VCaP (cell line): ENCODE data around the gene PRKRA.
"Not testable (repeated sequence)": the region's sequence is repeated elsewhere in the genome, so short reads cannot be mapped to it uniquely, and the experiment has no call there.

ENCODE experiments used
- H3K27ac ChIP-seq: fragments of 450-650 bp; 2 replicates; pipeline ENCODE4 v1.5.1; 2017
- TF ChIP-seq, protein P1 (sequence below): fragments of 450-650 bp; conservative IDR thresholded peaks from 2 replicates; pipeline ENCODE4 v1.5.1; 2017; ENCODE audit warnings: mild to moderate bottlenecking, moderate library complexity

The PRKRA gene

DNA sequence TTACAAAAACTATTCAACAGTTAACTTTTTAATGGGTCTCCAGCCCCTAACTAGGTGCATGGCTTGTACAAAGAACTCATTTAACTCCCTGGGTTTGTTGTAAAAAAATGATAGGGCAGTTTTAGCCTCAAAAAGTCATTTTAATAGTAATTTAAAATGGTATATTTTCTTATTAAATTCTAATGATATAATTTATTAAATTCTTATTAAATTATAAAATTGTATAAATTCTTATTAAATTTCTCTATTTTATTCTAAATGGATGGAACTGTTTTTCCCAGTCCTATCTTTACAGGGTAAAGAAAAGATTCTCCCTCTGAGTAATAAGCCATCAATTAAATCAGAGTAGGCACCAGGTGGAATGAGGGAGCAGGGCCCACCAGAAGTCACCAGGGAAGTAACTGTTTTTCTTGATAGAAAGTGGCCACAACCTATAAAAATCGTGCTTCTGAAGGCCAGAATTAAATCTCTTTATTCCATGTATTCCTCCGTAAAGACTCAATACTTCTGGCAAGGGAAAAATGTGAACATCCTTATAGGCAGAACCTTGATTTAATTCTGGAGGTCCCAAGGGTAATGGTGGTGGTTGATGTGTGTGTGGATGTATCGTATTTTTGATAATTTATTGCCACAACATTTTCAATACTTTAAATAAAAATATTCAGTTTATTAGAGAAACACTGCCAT lies 26.6 kb upstream of the PRKRA start:
- TF ChIP-seq, protein P1, sequence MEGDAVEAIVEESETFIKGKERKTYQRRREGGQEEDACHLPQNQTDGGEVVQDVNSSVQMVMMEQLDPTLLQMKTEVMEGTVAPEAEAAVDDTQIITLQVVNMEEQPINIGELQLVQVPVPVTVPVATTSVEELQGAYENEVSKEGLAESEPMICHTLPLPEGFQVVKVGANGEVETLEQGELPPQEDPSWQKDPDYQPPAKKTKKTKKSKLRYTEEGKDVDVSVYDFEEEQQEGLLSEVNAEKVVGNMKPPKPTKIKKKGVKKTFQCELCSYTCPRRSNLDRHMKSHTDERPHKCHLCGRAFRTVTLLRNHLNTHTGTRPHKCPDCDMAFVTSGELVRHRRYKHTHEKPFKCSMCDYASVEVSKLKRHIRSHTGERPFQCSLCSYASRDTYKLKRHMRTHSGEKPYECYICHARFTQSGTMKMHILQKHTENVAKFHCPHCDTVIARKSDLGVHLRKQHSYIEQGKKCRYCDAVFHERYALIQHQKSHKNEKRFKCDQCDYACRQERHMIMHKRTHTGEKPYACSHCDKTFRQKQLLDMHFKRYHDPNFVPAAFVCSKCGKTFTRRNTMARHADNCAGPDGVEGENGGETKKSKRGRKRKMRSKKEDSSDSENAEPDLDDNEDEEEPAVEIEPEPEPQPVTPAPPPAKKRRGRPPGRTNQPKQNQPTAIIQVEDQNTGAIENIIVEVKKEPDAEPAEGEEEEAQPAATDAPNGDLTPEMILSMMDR: no peak
- H3K27ac ChIP-seq: peak overlapping the region; percentile 87

DNA sequence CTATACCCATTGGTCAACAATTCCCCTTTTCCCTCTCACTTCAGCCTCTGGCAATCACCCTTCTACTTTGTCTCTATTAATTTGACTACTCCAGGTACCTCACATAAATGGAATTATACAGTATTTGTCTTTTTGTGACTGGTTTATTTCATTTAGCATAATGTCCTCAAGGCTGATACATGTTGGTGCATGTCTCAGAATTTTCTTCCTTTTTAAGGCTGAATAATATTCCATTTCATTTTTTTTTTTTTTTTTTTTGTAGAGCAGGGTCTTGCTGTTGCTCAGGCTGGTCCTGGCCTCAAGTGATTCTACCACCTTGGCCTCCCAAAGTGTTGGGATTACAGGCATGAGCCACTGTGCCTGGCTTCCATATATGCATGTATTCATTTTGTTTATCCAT lies 25.5 kb upstream of the PRKRA start:
- no peak overlapping the region for H3K27ac ChIP-seq
- TF ChIP-seq, protein P1: no peak

DNA sequence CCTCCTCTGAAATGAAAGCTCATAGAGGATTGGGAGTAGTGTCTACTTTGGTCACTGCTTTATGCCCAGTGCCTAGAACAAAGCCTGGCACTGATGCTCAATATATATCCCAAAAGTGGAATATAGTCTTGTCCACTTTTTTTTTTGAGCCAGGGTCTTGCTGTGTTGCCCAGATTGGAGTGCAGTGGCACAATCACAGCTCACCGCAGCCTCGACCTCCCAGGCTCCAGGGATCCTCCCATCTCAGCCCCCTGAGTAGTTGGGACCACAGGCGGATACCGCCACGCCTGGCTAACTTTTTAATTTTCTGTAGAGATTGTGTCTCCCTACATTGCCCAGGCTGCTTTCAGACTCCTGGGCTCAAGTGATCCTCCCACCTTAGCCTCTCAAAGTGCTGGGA lies 23.6 kb upstream of the PRKRA start:
- H3K27ac ChIP-seq: no peak overlapping the region
- TF ChIP-seq, protein P1: no peak

DNA sequence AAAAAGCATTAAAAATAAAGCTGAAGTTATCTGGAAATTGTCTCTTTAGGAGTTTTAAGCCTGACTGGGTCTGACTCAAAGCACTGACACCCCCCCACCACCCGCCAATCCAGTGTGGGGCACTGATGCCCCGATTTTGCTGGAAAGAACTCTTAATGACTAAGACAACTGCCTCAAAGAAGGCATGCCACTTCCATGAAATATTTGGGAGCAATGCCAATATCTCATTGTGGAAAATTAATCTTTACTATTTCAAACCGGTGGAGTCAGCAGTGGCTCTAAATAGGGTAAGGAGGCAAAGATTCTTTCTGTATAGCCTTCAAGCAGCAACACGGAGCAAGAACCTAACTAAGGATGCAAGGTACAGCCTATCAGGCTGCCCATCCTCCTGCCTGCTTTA lies 23.0 kb upstream of the PRKRA start:
- no peak overlapping the region for H3K27ac ChIP-seq
- TF ChIP-seq, protein P1: no peak

DNA sequence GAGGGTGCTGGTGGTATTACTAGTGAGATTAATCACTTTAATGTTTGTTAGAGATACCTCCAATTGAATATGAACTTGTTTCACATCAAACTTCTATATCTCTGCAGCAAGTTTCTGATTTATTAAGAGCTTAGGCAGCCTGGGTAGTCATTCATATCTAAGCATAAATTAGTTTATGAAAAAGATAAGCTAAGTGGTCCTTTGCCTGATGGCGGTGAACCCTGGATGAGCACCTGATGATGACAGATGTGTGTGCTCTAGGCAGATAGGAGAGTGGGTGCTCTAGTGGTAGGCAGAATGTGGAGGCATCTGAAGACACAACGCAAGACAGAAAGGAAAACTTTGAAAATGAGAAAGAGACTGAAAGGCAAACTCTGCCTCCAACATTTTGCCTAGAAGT lies 22.4 kb upstream of the PRKRA start:
- TF ChIP-seq, protein P1: no peak
- no peak overlapping the region for H3K27ac ChIP-seq

DNA sequence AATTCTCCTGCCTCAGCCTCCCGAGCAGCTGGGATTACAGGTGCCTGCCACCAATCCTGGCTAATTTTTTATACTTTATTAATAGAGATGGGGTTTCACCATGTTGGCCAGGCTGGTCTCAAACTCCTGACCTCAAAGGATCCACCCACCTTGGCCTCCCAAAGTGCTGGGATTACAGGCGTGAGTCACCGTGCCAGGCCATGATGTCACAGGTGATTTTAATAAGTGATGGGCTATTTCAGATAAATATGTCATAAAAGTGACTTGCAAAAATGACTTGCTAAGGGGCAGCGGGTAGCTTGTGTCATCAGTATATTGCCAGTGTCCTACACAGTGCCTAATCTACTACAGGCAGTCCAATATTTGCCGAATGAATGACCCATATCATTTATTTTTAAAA lies 20.3 kb upstream of the PRKRA start:
- H3K27ac ChIP-seq: not testable (repeated sequence)

DNA sequence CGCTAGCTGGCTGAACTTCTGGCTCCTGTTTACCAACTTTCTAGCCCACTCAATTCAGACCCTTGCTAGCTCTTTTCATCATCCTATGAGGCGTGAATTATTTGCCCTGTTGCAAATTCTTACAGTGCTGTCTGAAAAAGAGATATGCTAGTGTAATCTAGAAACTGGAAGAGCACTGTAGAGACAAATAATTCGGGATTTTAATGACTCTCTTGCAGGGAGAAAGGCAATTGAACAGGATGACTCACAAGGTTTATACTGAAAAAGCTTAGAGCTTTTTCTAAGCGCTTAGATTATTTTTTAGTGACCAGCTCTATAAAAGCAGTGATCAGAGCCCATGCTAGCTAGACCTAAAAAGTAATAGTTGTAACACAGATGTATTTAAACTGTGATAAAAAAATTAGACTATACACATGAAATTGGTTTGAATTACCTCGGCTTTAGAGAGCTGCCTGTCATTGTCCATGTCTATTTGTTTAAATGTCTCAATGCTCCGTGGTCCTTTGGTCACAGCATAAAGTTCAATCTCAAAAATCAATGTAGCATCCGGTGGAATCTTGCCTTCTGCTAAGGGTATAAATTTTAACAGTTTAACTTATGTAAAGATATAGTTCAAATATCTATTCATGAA lies 18.4 kb upstream of the PRKRA start:
- no peak overlapping the region for H3K27ac ChIP-seq
- TF ChIP-seq, protein P1: no peak

DNA sequence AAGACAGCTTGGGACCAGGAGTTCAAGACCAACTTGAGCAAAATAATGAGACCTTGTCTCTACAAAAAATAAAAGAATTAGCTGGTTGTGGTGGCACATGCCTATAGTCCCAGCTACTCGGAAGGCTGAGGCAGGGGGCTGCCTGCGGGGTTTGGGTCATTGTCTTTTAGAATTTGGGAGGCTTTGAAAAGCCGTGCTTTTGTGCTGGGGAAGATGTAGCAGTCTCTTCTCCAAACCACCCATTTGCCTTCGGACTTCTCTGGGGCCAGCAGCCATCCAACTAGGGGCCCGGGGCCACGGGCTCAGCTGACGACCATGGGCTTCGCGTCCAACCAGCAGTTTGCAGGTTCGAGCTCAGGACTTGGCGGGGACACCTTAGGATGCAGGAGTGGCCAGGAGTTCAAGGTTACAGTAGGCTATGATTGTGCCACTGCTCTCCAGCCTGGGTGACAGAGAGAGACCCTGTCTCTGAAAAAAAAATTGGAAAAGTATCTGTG lies 6.5 kb upstream of the PRKRA start:
- TF ChIP-seq, protein P1: no peak
- H3K27ac ChIP-seq: no peak overlapping the region
